HEK293 (cell line): Measurements from ENCODE around the gene KIFAP3.
"Not testable (repeated sequence)": the region's sequence is repeated elsewhere in the genome, so short reads cannot be mapped to it uniquely, and the experiment has no call there.

ENCODE experiments used
- CTCF ChIA-PET: fragments of 350-600 bp; formaldehyde crosslinking; extraction: SDS; loops from one replicate; lab custom pipeline; 2021; ENCODE audit warnings: antibody characterized with exemption; lab: Yijun Ruan, JAX
- POLR2A ChIA-PET: fragments of 300-600 bp; formaldehyde crosslinking; extraction: SDS; loops from one replicate; lab custom pipeline; 2020; ENCODE audit warnings: antibody characterized with exemption, inconsistent platforms; lab: Yijun Ruan, JAX
- H3K27ac ChIP-seq: fragments of 200-500 bp; sonication (Bioruptor generic); 2 replicates; pipeline ENCODE4 v1.5.1; 2014; ENCODE audit warnings: low read depth, low read length, control low read depth, inconsistent platforms; ENCODE audit errors: extremely low read depth
- H3K36me3 ChIP-seq, 2 experiments: fragments of 200-500 bp in 1 of 2; sonication (Bioruptor generic) in 1 of 2; 1 replicate in 1 of 2; 2 replicates in 1 of 2; pipeline ENCODE4 v1.5.1; 2014 to 2017; ENCODE audit warnings: inconsistent platforms in 2 of 2, low read length in 2 of 2; ENCODE audit not compliant: control insufficient read depth in 2 of 2, insufficient read depth in 1 of 2
- H3K4me1 ChIP-seq: fragments of 200-500 bp; sonication (Bioruptor generic); 2 replicates; pipeline ENCODE4 v1.5.1; 2014; ENCODE audit warnings: mild to moderate bottlenecking, low read length, inconsistent platforms; ENCODE audit not compliant: control insufficient read depth, insufficient read depth
- H3K4me3 ChIP-seq: 2 replicates; pipeline ENCODE4 v1.5.1; 2011; ENCODE audit warnings: low read depth, mild to moderate bottlenecking, control low read depth, low read length, moderate library complexity
- H3K9me3 ChIP-seq: fragments of 200-500 bp; sonication (Bioruptor generic); 2 replicates; pipeline ENCODE4 v1.5.1; 2014; ENCODE audit warnings: low read depth, low read length, inconsistent platforms; ENCODE audit not compliant: control insufficient read depth, insufficient read depth
- ATF2 ChIP-seq: fragments of 450-650 bp; formaldehyde crosslinking; IDR thresholded peaks from 2 replicates; pipeline ENCODE4 v1.5.1; 2016; ENCODE audit warnings: missing biosample characterization, missing genetic modification characterization, low read depth
- GLI4 ChIP-seq: fragments of 450-650 bp; formaldehyde crosslinking; IDR thresholded peaks from 2 replicates; pipeline ENCODE4 v1.5.1; 2016; ENCODE audit warnings: missing biosample characterization, missing genetic modification characterization
- GLIS1 ChIP-seq: fragments of 450-650 bp; formaldehyde crosslinking; IDR thresholded peaks from 2 replicates; pipeline ENCODE4 v1.5.1; 2016; ENCODE audit warnings: missing biosample characterization, missing genetic modification characterization
- KLF16 ChIP-seq: fragments of 450-650 bp; formaldehyde crosslinking; IDR thresholded peaks from 2 replicates; pipeline ENCODE4 v1.5.1; 2017; ENCODE audit warnings: missing biosample characterization, missing genetic modification characterization
- KLF9 ChIP-seq: fragments of 450-650 bp; formaldehyde crosslinking; IDR thresholded peaks from 2 replicates; pipeline ENCODE4 v1.5.1; 2016; ENCODE audit warnings: missing biosample characterization, missing genetic modification characterization, low read depth
- MEIS1 ChIP-seq: sonication (generic); formaldehyde crosslinking; IDR thresholded peaks from 2 replicates; pipeline ENCODE4 v1.8.1; 2022; ENCODE audit warnings: missing genetic modification reagents, mild to moderate bottlenecking, borderline replicate concordance
- PRDM6 ChIP-seq: fragments of 450-650 bp; formaldehyde crosslinking; IDR thresholded peaks from 2 replicates; pipeline ENCODE4 v1.5.1; 2017; ENCODE audit warnings: missing biosample characterization, missing genetic modification characterization
- REPIN1 ChIP-seq: fragments of 450-650 bp; formaldehyde crosslinking; IDR thresholded peaks from 2 replicates; pipeline ENCODE4 v1.5.1; 2017; ENCODE audit warnings: missing biosample characterization, missing genetic modification characterization, low read depth
- SCRT1 ChIP-seq: fragments of 450-650 bp; formaldehyde crosslinking; IDR thresholded peaks from 2 replicates; pipeline ENCODE4 v1.5.1; 2016; ENCODE audit warnings: missing biosample characterization, missing genetic modification characterization, borderline replicate concordance
- TRIM28 ChIP-seq: IDR thresholded peaks from 2 replicates; pipeline ENCODE4 v1.6.1; 2011; ENCODE audit warnings: low read length, control low read depth, borderline replicate concordance
- ZBTB21 ChIP-seq: fragments of 450-650 bp; formaldehyde crosslinking; IDR thresholded peaks from 2 replicates; pipeline ENCODE4 v1.5.1; 2017; ENCODE audit warnings: missing biosample characterization, missing genetic modification characterization
- ZFP69B ChIP-seq: fragments of 450-650 bp; formaldehyde crosslinking; IDR thresholded peaks from 2 replicates; pipeline ENCODE4 v1.5.1; 2016; ENCODE audit warnings: missing biosample characterization, missing genetic modification characterization
- ZNF114 ChIP-seq: fragments of 450-650 bp; formaldehyde crosslinking; IDR thresholded peaks from 2 replicates; pipeline ENCODE4 v1.5.0; 2017; ENCODE audit warnings: missing biosample characterization, missing genetic modification characterization
- ZNF133 ChIP-seq: fragments of 450-650 bp; formaldehyde crosslinking; IDR thresholded peaks from 2 replicates; pipeline ENCODE4 v1.5.1; 2016; ENCODE audit warnings: missing biosample characterization, missing genetic modification characterization
- ZNF211 ChIP-seq: fragments of 450-650 bp; formaldehyde crosslinking; IDR thresholded peaks from 2 replicates; pipeline ENCODE4 v1.5.1; 2016; ENCODE audit warnings: low read depth, missing biosample characterization, missing genetic modification characterization
- ZNF266 ChIP-seq: fragments of 450-650 bp; formaldehyde crosslinking; IDR thresholded peaks from 2 replicates; pipeline ENCODE4 v1.5.1; 2016; ENCODE audit warnings: missing biosample characterization, missing genetic modification characterization, low read depth
- ZNF302 ChIP-seq: fragments of 450-650 bp; formaldehyde crosslinking; IDR thresholded peaks from 2 replicates; pipeline ENCODE4 v1.5.1; 2016; ENCODE audit warnings: missing biosample characterization, missing genetic modification characterization, low read depth
- ZNF433 ChIP-seq: fragments of 450-650 bp; formaldehyde crosslinking; IDR thresholded peaks from 2 replicates; pipeline ENCODE4 v1.5.1; 2016; ENCODE audit warnings: missing biosample characterization, missing genetic modification characterization, low read depth
- ZNF529 ChIP-seq: fragments of 450-650 bp; formaldehyde crosslinking; IDR thresholded peaks from 2 replicates; pipeline ENCODE4 v1.5.1; 2017; ENCODE audit warnings: missing genetic modification characterization, missing biosample characterization; ENCODE audit not compliant: insufficient replicate concordance
- ZNF530 ChIP-seq: fragments of 450-650 bp; formaldehyde crosslinking; IDR thresholded peaks from 2 replicates; pipeline ENCODE4 v1.5.1; 2016; ENCODE audit warnings: low read depth, missing biosample characterization, missing genetic modification characterization
- ZNF639 ChIP-seq: fragments of 450-650 bp; formaldehyde crosslinking; IDR thresholded peaks from 2 replicates; pipeline ENCODE4 v1.5.1; 2016; ENCODE audit warnings: missing biosample characterization, missing genetic modification characterization
- ZNF777 ChIP-seq: fragments of 450-650 bp; formaldehyde crosslinking; IDR thresholded peaks from 2 replicates; pipeline ENCODE4 v1.5.1; 2017; ENCODE audit warnings: missing biosample characterization, missing genetic modification characterization, borderline replicate concordance
- ZNF785 ChIP-seq: fragments of 450-650 bp; formaldehyde crosslinking; IDR thresholded peaks from 2 replicates; pipeline ENCODE4 v1.5.1; 2016; ENCODE audit warnings: missing biosample characterization, missing genetic modification characterization
- ZSCAN16 ChIP-seq: fragments of 450-650 bp; formaldehyde crosslinking; IDR thresholded peaks from 2 replicates; pipeline ENCODE4 v1.5.1; 2016; ENCODE audit warnings: missing biosample characterization, missing genetic modification characterization
- ZSCAN30 ChIP-seq: fragments of 450-650 bp; IDR thresholded peaks from 2 replicates; pipeline ENCODE4 v1.5.1; 2018; ENCODE audit warnings: missing biosample characterization, mild to moderate bottlenecking, missing genetic modification characterization, moderate library complexity

The KIFAP3 gene

GRCh38 chr1:170076952-170077351, 2.5 kb upstream of the KIFAP3 start:
- H3K27ac ChIP-seq, H3K9me3 ChIP-seq, H3K4me3 ChIP-seq, CTCF ChIA-PET, H3K36me3 ChIP-seq, POLR2A ChIA-PET, H3K4me1 ChIP-seq: not testable (repeated sequence)

- no peak overlapping the region for H3K27ac ChIP-seq
- ChIA-PET POLR2A (no interaction called here), CTCF (interaction anchor here (0.7 kb wide), 1 partner anchor 10 kb away, joined by 3 read pairs; no protein-coding TSS in a partner anchor)
- no peaks in the 10 kb centered on the region for H3K9me3 ChIP-seq
- TF ChIP-seq ZNF639 (tag by site-specific recombination) (no peak), ZNF302 (tag by site-specific recombination) (no peak), REPIN1 (no peak), ZSCAN16 (tag by site-specific recombination) (no peak), SCRT1 (tag by site-specific recombination) (no peak), ZNF211 (tag by site-specific recombination) (no peak), TRIM28 (no peak), ZBTB21 (tag by site-specific recombination) (no peak), ZFP69B (no peak), ZNF433 (tag by site-specific recombination) (no peak), GLIS1 (no peak), ZSCAN30 (tag by site-specific recombination) (no peak), ZNF133 (tag by site-specific recombination) (no peak), ZNF777 (no peak), ZNF266 (no peak)
- 0 out of 2 replicates have a peak, but pooled peaks cover 3% of the 10 kb centered on the region for H3K4me1 ChIP-seq
- no peaks in the 10 kb centered on the region for H3K36me3 ChIP-seq
- H3K4me3 ChIP-seq, result no peak overlapping the region
Measured at GRCh38 chr1:170076199-170076598, 1.7 kb upstream of the KIFAP3 start.

GRCh38 chr1:170075186-170075585, 691 bp upstream of the KIFAP3 start:
- POLR2A ChIA-PET, result no interaction called here
- no peak overlapping the region for H3K27ac ChIP-seq

More at GRCh38 chr1:170075186-170075585, 691 bp upstream of the KIFAP3 start:
- Histone ChIP-seq H3K4me1 (0 out of 2 replicates have a peak, but pooled peaks cover 3% of the 10 kb centered on the region), H3K9me3 (no peaks in the 10 kb centered on the region)
- CTCF ChIA-PET, result no interaction called here
- no peak for TF ChIP-seq ZBTB21 (tag by site-specific recombination)
- no peak for TF ChIP-seq ZNF530
- TF ChIP-seq MEIS1, result no peak
- no peak for TF ChIP-seq ZNF302 (tag by site-specific recombination)
- TF ChIP-seq ZNF529 (tag by site-specific recombination), result no peak
- no peak for TF ChIP-seq KLF9 (tag by site-specific recombination)
- TF ChIP-seq ZNF785 (tag by site-specific recombination), result no peak
- TF ChIP-seq GLI4 (tag by site-specific recombination), result no peak
- TF ChIP-seq PRDM6 (tag by site-specific recombination), result no peak
- TF ChIP-seq ATF2 (tag by site-specific recombination), result no peak
- no peak for TF ChIP-seq KLF16 (tag by site-specific recombination)
- TF ChIP-seq ZNF114 (tag by site-specific recombination), result no peak
- TF ChIP-seq, all 188 proteins: peak for 0
- Histone ChIP-seq H3K4me3 (no peak overlapping the region; the same call in 1 of the 2 replicates), H3K36me3 (no peaks in the 10 kb centered on the region)
